Measurements from ENCODE around the gene RRAD. TPM values are rescaled to one million over a fixed set of nuclear protein-coding genes. Genes with fewer than 3 reads are reported as not detected.

The RRAD gene
- polyA plus RNA-seq, 1 experiment: 3.8 TPM

GRCh38 chr16:66906916-66907836 lies 18.2 kb downstream of the RRAD start:
- DNase-seq (ENCODE audit: low read depth): no peak
- ChIA-PET CTCF (interaction anchor here (1.3 to 5.0 kb wide), 3 partner anchors 12 to 15 kb away, joined by 3 to 33 read pairs (median 30); partner anchors contain the start of gene CDH16), POLR2A (no interaction called here)

DNA sequence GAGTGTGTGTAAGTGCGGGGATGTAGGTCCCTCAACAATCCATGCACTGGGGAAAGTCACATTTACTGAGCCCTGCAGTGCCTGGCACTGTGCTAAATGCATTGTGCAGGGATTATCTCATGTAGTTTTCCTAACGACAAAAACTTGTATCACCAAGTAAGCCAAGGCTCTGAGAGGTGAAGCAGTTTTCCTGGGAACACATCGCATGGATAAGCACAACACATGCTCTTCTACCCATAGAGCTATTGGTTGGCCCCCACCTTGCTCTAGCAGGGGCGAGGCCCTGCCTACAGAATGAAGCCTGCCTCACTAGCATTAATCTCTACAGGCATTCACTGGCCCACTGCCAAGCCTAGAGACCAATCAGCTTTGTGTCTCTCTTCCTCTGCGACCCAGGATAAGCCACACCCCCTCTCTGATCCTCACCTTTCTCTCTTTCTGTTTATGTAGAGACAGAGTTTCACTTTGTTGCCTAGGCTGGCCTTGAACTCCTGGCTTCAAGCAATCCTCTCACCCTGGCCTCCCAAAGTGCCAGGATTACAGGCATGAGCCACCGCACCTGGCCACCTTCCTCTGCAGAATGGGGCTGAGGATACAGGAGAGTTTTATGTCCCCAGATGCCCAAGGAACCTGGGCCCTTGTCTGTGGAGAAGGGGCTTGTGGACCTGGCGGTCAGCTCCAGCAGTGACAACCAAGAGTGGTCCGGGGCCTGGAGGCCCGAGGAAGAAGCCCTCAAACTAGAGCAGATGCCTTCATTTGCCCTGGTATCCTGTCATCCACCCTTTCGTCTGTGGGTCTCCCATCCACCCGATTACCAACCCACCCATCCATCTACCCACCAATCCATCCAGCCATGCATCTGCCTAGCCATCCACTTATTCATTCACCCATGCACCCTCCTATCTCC lies 19.4 kb downstream of the RRAD start:
- ChIA-PET CTCF (interaction anchor here (0.6 to 5.0 kb wide), 6 partner anchors 11 to 46 kb away, joined by 3 to 33 read pairs (median 3); partner anchors contain the start of gene CDH16), POLR2A (no interaction called here)
- Histone ChIP-seq H3K27me3 (ENCODE audit: control insufficient read depth, insufficient read depth, low read length) (no peaks in the 10 kb centered on the region; the same call in none of the 2 replicates), H3K36me3 (ENCODE audit: control insufficient read depth, insufficient read depth, low read length) (no peaks in the 10 kb centered on the region), H3K4me3 (ENCODE audit: low read depth, low read length) (no peak overlapping the region)
- no peak for TF ChIP-seq CTCF (IDR thresholded peaks at IDR 0.05; ENCODE audit: insufficient read depth, low read depth, low read length)
- no peak for DNase-seq (ENCODE audit: low read depth)

More at GRCh38 chr16:66906916-66907836, 18.2 kb downstream of the RRAD start:
- TF ChIP-seq CTCF (IDR thresholded peaks at IDR 0.05; ENCODE audit: insufficient read depth, low read depth, low read length): no peak
- no peaks in the 10 kb centered on the region; the same call in none of the 2 replicates for H3K27me3 ChIP-seq (ENCODE audit: control insufficient read depth, insufficient read depth, low read length)
- no peaks in the 10 kb centered on the region for H3K36me3 ChIP-seq (ENCODE audit: control insufficient read depth, insufficient read depth, low read length)
- H3K4me3 ChIP-seq (ENCODE audit: low read depth, low read length): no peak overlapping the region

DNA sequence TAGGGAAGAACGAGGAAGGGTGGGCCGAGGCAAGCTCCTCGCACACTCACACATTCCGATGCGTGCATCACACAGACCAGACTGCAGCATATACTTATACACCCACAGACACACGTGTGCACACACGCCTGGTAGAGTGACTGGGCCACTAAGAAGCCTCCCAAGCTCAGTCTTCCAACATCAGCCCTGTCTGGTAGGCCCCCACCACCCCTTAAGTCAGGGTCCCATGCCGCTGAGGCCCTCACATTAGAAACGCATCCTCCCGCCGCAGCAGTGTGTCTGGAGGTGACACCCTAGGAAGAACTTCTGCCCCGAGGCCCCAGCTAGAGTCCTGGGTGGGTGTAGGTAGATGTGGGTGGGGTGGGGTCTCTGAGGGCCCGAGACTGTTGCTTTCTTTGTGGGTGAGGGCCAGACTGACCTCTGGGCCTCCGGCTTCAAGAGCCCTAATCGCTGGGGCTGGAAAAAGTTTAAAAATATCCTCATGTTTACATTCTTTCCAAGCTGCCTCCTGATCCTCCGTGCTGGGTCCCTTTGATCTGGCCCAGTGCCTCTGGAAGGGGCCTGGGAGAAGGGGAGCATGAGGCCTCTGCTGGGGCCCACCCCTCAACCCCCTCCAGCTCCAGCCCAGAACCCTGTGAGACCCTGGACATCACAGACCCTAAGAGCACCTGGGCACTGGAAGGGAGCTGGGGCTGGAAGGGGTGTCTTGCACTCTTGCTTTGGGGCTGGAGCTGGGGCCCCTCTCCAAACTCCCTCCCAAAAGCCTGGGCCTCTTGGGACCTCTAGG lies 20.3 kb downstream of the RRAD start:
- no peak overlapping the region for H3K4me3 ChIP-seq (ENCODE audit: low read depth, low read length)
- TF ChIP-seq CTCF (IDR thresholded peaks at IDR 0.05; ENCODE audit: insufficient read depth, low read depth, low read length): no peak
- ChIA-PET CTCF (interaction anchor here (0.6 to 5.0 kb wide), 6 partner anchors 10 to 233 kb away, joined by 3 to 33 read pairs (median 3); partner anchors contain the start of gene CDH16), POLR2A (no interaction called here)
- no peaks in the 10 kb centered on the region for H3K36me3 ChIP-seq (ENCODE audit: control insufficient read depth, insufficient read depth, low read length)
- no peak for DNase-seq (ENCODE audit: low read depth)
- H3K27me3 ChIP-seq (ENCODE audit: control insufficient read depth, insufficient read depth, low read length): no peaks in the 10 kb centered on the region; the same call in none of the 2 replicates

- DNase-seq (ENCODE audit: low read depth): no peak
- no peak for TF ChIP-seq CTCF (IDR thresholded peaks at IDR 0.05; ENCODE audit: insufficient read depth, low read depth, low read length)
- ChIA-PET POLR2A (no interaction called here), CTCF (interaction anchor here (0.6 to 5.0 kb wide), 4 partner anchors 9 to 233 kb away, joined by 3 to 33 read pairs (median 12); partner anchors contain the start of gene CDH16)
- Histone ChIP-seq H3K27me3 (ENCODE audit: control insufficient read depth, insufficient read depth, low read length) (no peaks in the 10 kb centered on the region; the same call in none of the 2 replicates), H3K4me3 (ENCODE audit: low read depth, low read length) (no peak overlapping the region), H3K36me3 (ENCODE audit: control insufficient read depth, insufficient read depth, low read length) (no peaks in the 10 kb centered on the region)
Observed at GRCh38 chr16:66904428-66904845, 20.9 kb downstream of the RRAD start.
